GM12873 (cell line): ENCODE measurements around the gene FAM24B.

ENCODE experiments used
- CTCF ChIP-seq: IDR thresholded peaks from 2 replicates; pipeline ENCODE4 v1.5.1; 2012; ENCODE audit warnings: low read depth, mild to moderate bottlenecking, moderate library complexity, low read length, control low read depth; ENCODE audit not compliant: insufficient read depth; ENCODE audit errors: missing control alignments

FAM24B gene

GRCh38 chr10:122879339-122880273 lies at the start of gene FAM24B:
Gene FAM24B, minus strand, starts transcription at chr10:122879581. Its CDS starts 29,066 bp downstream, at chr10:122850515.
- no peak for TF ChIP-seq CTCF

GRCh38 chr10:122915700-122916099 lies 36.3 kb upstream of the FAM24B start:
- TF ChIP-seq CTCF: no peak

GRCh38 chr10:122911889-122912484 lies 32.6 kb upstream of the FAM24B start:
- no peak for TF ChIP-seq CTCF

GRCh38 chr10:122910310-122910709 lies 30.9 kb upstream of the FAM24B start, which contains the start of gene FAM24A:
Gene FAM24A, plus strand, starts transcription at chr10:122910610. Its CDS starts 1,025 bp downstream, at chr10:122911635.
- TF ChIP-seq CTCF: no peak

- no peak for TF ChIP-seq CTCF
These were observed 15.0 kb upstream of the FAM24B start for GRCh38 chr10:122894261-122894944.

GRCh38 chr10:122884166-122884565 lies 4.8 kb upstream of the FAM24B start:
- no peak for TF ChIP-seq CTCF

- no peak for TF ChIP-seq CTCF
These were observed 3.4 kb upstream of the FAM24B start for GRCh38 chr10:122882766-122883165.
